NCI-H2227 (cell line): ENCODE results near the gene CDYL2.

Experiments used
- DNase-seq: peaks from one replicate; lab custom pipeline; 2025; ENCODE audit not compliant: unreplicated experiment; lab: John Stamatoyannopoulos, UW

CDYL2 gene

GRCh38 chr16:80628254-80628653 is 176.1 kb downstream of the CDYL2 start:
- DNase-seq = no peak

GRCh38 chr16:80627108-80627507 is 177.3 kb downstream of the CDYL2 start:
- no peak for DNase-seq

GRCh38 chr16:80623376-80623775 is 181.0 kb downstream of the CDYL2 start:
- no peak for DNase-seq

- no peak for DNase-seq
These were observed 182.4 kb downstream of the CDYL2 start for GRCh38 chr16:80622007-80622406.

- peak; percentile 30 for DNase-seq
These were observed 183.4 kb downstream of the CDYL2 start for GRCh38 chr16:80620736-80621605.

GRCh38 chr16:80619824-80620223 is 184.6 kb downstream of the CDYL2 start:
- no peak for DNase-seq

- no peak for DNase-seq
These were observed 185.3 kb downstream of the CDYL2 start for GRCh38 chr16:80618862-80619648.

GRCh38 chr16:80616362-80616761 is 188.0 kb downstream of the CDYL2 start:
- no peak for DNase-seq

- no peak for DNase-seq
These were observed 188.7 kb downstream of the CDYL2 start for GRCh38 chr16:80615735-80616134.

GRCh38 chr16:80614908-80615671 is 189.3 kb downstream of the CDYL2 start:
- no peak for DNase-seq

- no peak for DNase-seq
These were observed 191.9 kb downstream of the CDYL2 start for GRCh38 chr16:80612461-80613017.

- no peak for DNase-seq
These were observed 192.5 kb downstream of the CDYL2 start for GRCh38 chr16:80611930-80612327.

GRCh38 chr16:80611171-80611929 is 193.0 kb downstream of the CDYL2 start:
- DNase-seq = no peak

- DNase-seq = no peak
These were observed 193.8 kb downstream of the CDYL2 start for GRCh38 chr16:80610481-80611156.

GRCh38 chr16:80608946-80609345 is 195.5 kb downstream of the CDYL2 start:
- DNase-seq = no peak

GRCh38 chr16:80607204-80607603 is 197.2 kb downstream of the CDYL2 start:
- DNase-seq = no peak

- DNase-seq = no peak
These were observed 198.1 kb downstream of the CDYL2 start for GRCh38 chr16:80606221-80606766.

- DNase-seq = no peak
These were observed 199.6 kb downstream of the CDYL2 start for GRCh38 chr16:80604600-80605355.

GRCh38 chr16:80602894-80603293 is 201.5 kb downstream of the CDYL2 start:
- DNase-seq = no peak
